GM21447 (cell line): ENCODE results near the gene CUL9.

Experiments used
- ATAC-seq: cut with Tn5 transposase; IDR thresholded peaks from one replicate; pipeline ENCODE4 v1.9.1; 2021; ENCODE audit not compliant: unreplicated experiment

CUL9 gene

GRCh38 chr6:43193929-43194328 is 11.9 kb downstream of the CUL9 start:
- ATAC-seq = no peak

GRCh38 chr6:43196337-43196736 is 14.3 kb downstream of the CUL9 start:
- no peak for ATAC-seq

GRCh38 chr6:43199912-43200311 is 17.9 kb downstream of the CUL9 start:
- ATAC-seq = no peak

GRCh38 chr6:43200541-43200940 is 18.5 kb downstream of the CUL9 start:
- no peak for ATAC-seq

GRCh38 chr6:43202451-43202850 is 20.5 kb downstream of the CUL9 start:
- no peak for ATAC-seq

- no peak for ATAC-seq
Measured at GRCh38 chr6:43203029-43203717, 21.2 kb downstream of the CUL9 start.

GRCh38 chr6:43203718-43204095 is 21.7 kb downstream of the CUL9 start:
- ATAC-seq = no peak

GRCh38 chr6:43204271-43205105 is 22.5 kb downstream of the CUL9 start:
- ATAC-seq = no peak

- ATAC-seq = no peak
Measured at GRCh38 chr6:43205849-43206248, 23.9 kb downstream of the CUL9 start.

GRCh38 chr6:43207286-43207685 is 25.3 kb downstream of the CUL9 start:
- no peak for ATAC-seq

GRCh38 chr6:43211955-43212354 is 30.0 kb downstream of the CUL9 start:
- no peak for ATAC-seq

- ATAC-seq = no peak
Measured at GRCh38 chr6:43213431-43213830, 31.4 kb downstream of the CUL9 start.

GRCh38 chr6:43215066-43215465 is 33.1 kb downstream of the CUL9 start:
- no peak for ATAC-seq

- ATAC-seq = no peak
Measured at GRCh38 chr6:43216200-43216599, 34.2 kb downstream of the CUL9 start.

- no peak for ATAC-seq
Measured at GRCh38 chr6:43217351-43217750, 35.4 kb downstream of the CUL9 start.

- no peak for ATAC-seq
Measured at GRCh38 chr6:43219119-43219518, 37.1 kb downstream of the CUL9 start.

- no peak for ATAC-seq
Measured at GRCh38 chr6:43219814-43220213, 37.8 kb downstream of the CUL9 start.

- no peak for ATAC-seq
Measured at GRCh38 chr6:43220439-43220951, 38.5 kb downstream of the CUL9 start.

GRCh38 chr6:43221046-43221972 is 39.3 kb downstream of the CUL9 start:
- ATAC-seq = no peak

- no peak for ATAC-seq
Measured at GRCh38 chr6:43222418-43223059, 40.5 kb downstream of the CUL9 start.

- ATAC-seq = no peak
Measured at GRCh38 chr6:43223175-43223574, 41.2 kb downstream of the CUL9 start.
